ENCODE measurements around the gene BBS9.
"Not testable (repeated sequence)": the region's sequence is repeated elsewhere in the genome, so short reads cannot be mapped to it uniquely, and the experiment has no call there.

Gene BBS9

DNA sequence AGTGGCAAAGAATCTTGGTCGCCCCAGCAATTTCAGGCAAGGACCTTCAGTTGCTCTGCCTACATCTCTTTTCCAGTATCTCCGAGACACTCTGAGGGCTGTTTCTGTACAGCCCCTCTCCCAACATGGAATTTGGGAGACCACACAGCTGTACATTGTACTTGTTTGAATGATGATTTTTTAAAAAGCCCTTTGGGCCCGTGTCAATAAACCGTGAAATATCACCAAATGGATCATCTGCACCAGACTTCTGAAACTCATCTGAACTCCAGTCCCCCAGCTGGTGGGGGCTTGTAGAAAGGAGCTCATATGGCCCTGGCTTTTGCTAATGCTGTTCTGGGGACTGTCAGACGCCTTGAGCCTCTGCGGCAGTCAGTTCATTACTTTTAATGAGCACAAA is 374.9 kb downstream of the BBS9 start:
- DNase-seq, result no peak

DNA sequence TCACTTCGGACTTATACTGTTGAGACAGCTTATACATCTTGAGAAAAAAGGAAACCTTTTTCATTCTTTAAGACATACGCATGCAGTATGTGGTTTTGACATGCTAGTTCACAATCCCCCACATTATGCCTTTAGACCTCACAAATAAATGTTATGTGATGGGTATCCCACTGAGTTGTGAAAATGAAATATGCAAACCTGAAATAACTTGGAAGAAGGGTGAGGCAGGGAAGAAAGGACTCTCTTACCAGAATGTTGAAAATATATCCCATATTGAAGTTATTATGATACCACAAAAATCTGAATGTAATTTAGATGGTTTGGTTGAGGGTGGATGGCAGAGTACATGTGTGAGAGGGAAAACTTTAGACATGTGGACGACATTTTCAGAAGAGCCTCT is 379.8 kb downstream of the BBS9 start:
- no peak for DNase-seq

DNA sequence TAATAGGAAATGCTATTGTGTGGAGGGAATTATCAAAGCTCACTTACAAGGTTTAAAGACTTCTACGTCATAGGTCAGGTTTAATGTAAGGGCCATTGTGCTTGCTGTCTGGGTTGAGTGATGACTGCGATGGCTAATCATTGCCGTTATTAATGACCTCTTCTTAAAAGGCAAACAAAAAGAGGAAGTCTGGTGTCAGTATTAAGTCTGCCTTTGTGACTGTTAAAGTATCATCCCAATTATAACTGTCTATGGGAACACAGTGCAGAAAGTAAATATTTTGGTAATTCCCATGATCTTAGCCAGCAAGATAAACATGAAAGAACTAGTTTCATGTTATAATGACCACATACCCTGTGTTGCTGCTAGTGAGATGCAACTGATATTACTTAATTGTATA is 382.4 kb downstream of the BBS9 start:
- DNase-seq, result no peak

DNA sequence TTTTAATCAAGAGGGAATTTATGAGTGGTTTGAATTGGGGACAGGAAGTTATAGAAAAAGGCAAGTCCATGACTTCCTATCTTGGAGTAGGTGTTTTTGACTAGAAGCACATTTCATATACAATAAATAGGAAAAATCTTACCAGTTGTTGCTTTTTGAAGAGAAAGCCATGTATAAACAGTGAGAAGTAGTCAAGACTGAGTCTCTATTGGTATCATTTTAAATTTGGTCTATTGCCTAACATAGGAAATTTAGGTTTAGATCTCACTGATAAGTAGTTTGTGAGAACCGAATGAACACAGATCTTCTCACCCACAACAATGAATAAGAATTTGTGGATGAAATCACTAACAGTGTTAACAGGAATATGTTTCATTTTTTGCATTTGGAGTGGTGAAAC is 387.2 kb downstream of the BBS9 start:
- DNase-seq, result no peak

DNA sequence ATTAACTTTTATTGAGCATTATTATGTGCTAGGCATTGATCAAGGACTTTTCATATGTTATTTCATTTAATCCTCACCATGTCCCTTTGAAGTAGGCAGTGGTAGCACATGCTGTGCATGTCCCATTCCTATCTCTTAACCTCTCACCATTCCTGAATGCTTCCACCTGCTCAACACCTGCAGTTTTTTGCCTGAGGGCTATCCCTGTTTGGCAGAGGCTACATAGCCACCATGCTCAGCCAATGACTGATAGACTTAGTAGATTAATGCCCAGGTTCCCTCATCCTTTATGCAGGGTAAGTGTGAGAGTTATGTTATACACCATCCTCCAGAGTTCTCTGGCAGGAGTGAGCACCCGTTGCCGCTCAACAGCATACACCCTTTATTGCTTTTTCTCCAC is 387.8 kb downstream of the BBS9 start:
- no peak for DNase-seq

DNA sequence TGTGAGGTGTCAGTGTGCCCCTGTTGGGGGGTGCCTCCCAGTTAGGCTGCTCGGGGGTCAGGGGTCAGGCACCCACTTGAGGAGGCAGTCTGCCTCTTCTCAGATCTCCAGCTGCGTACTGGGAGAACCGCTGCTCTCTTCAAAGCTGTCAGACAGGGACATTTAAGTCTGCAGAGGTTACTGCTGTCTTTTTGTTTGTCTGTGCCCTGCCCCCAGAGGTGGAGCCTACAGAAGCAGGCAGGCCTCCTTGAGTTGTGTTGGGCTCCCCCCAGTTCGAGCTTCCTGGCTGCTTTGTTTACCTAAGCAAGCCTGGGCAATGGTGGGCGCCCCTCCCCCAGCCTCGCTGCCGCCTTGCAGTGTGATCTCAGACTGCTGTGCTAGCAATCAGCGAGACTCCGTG is 397.6 kb downstream of the BBS9 start:
- not testable (repeated sequence) for DNase-seq

DNA sequence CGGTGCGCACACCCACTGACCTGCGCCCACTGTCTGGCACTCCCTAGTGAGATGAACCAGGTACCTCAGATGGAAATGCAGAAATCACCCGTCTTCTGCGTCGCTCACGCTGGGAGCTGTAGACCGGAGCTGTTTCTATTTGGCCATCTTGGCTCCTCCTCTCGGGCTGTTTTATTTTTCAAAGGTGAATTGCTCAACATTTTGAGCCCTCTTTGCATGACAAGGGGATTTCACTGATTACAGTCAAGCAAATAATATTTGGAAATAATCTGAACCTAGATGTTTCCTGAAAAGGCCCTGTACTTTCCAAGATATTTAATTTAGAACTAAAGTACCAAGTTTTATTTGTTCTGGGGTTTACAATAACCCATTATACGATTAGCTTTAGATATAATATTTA is 398.2 kb downstream of the BBS9 start:
- DNase-seq, result not testable (repeated sequence)

DNA sequence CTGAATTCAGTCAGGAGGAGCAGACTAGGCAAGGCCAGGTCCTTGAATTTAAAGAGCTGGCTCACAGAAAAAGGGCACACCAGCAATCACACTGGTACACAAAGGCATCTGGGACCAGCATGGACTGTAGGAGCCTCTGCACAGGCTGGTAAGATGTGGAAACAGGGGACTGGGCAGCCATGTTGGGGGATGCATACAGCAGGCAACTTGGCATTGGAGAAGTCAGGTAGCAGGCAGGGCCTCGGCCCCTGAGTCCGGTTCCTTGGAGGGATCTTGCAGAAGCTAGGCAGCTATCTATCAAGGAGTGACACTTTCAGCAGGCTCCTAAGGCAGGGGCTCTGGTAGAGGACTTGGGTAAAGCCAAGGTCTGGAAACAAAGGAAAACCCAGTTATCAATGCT is 399.7 kb downstream of the BBS9 start:
- no peak for DNase-seq

DNA sequence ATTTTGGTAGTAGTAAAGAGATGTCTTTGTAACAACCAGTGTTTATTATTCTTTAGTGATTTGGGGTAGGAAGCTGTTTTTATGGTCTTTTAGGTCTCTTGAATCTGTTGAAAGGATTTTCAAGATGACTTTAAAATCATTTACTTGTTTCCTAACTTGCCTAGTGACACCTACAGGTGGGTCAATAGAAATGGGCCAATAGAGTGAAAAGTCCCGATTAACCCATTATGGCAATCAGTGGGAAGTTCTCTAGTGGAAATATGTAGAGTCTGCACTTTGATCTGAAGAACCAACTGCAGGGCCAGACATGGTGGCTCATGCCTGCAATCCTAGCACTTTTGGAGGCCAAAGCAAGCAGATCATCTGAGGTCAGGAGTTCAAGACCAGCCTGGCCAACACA is 401.3 kb downstream of the BBS9 start:
- DNase-seq, result no peak

DNA sequence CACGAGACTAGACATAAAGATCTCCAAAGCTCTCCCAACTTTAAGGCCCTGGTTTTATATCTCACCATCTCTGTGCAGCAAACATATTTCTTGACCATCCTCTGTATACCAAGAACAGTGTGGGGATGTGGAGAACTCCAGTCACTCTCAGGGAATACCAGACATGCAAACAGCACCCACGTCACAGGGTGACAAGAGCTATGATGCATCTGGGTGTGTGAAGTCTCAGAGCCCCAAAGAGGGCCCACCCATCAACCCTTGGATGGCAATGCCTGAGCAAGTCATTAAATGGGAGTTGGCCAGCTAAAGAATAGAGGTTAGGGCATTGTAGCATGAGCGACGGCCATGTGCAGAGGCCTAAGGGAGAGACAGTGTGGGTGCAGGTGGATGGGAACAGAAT is 402.5 kb downstream of the BBS9 start:
- DNase-seq, result no peak

DNA sequence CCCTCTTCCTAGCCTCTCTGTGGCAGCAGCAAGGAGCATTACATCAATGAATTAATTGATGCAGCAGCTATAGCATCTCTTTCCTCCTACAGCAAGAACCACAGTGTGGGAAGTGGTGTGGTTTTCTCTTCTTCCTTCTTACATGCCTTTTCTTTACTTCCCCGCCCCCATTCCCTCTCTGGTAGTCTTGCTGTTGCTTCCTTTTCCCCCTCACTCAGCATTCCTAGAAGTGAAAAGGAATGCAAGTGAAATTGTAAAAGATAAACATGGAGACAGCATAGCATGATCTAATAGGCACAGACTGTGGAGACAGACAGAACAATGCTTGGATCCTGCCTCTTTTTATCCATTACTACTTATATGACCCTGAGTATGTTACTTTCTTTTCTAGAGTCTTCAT is 405.5 kb downstream of the BBS9 start:
- no peak for DNase-seq

DNA sequence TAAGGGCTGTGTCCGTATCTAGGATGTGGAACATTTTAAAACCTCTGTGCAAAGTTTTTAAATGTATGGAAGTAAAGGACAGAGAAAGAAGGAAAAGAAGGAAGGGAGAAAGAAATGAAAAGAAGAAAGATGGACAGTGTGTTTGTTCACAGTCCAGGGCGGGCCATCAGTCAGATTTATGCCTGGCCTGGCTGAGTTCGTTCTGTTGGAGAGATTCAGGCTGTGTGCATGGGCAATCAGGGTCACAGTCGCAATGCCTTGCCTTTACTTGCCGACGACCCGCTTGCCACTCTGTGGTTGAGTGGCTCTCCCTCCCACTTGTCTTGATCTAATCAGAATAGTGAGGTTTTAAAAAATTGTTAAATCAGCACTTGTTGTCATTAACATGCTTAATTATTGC is 406.6 kb downstream of the BBS9 start:
- DNase-seq, result no peak

DNA sequence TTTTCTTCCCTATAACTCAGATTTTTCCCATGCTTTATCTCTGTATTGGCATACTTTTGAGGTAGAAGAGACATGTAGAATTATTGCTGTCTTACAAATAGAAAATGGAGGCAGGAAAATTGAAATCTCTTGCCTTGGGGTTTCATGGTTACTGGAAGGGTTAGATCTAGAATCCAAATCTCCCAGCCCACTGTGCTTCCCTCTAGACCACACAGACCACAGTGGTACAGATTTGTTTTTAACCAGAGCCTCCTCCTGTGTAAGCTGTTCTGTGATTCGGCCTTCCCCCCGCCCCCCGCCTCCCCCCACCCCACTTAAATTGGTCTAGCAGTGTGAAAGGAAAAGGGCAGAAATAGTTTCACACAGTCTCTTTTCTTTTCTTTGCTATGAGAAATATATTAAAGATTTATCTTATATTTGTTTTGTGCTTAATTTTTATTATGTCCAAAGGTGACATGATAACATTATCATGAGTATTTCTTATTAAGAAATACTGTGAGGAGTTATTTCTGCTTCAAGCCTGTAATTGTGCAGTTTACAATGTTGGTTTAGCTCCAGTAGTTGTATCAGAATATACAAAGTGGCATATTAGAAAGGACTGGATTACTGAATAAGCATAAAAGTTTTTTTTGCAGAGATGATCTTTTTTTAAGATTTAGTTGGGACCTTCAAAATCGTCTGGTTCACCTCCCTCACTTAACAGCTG is 407.2 kb downstream of the BBS9 start:
- no peak for DNase-seq

DNA sequence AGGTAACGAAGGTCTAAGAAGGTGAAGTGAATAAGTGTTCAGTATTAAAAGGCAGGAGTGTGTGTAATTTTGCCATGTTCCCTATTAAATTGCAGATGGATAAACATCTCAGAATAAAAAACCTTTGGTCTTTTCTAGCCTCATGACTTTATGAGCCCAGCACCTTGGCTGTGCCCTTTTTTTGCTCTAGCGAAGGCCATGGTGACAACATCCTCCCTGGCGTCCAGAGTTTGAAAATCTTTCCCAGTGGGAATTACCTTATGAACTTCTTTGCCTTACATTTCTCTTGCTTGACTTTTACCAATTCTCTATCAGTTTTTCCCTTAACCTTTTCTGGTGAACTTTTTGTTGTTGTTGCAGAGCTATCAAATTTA is 407.7 kb downstream of the BBS9 start:
- no peak for DNase-seq

DNA sequence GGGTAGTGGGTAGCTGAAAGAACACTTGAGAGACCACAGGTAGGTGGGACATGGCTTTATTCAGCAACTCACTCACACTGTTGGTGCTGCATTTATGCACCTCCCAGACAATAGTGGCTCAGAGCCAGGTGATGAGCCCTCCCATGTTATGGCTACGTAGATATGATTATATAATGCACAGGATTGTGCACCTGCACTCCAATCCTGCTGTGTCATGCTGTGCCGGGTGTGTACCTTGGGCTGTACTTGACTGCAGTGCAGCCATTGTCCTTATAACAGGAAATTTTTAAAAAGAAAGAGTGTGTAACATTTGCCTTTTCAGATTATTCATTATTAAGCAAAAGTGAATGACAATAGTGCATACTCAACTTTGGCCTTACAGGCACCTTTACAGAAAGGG is 409.8 kb downstream of the BBS9 start:
- no peak for DNase-seq

DNA sequence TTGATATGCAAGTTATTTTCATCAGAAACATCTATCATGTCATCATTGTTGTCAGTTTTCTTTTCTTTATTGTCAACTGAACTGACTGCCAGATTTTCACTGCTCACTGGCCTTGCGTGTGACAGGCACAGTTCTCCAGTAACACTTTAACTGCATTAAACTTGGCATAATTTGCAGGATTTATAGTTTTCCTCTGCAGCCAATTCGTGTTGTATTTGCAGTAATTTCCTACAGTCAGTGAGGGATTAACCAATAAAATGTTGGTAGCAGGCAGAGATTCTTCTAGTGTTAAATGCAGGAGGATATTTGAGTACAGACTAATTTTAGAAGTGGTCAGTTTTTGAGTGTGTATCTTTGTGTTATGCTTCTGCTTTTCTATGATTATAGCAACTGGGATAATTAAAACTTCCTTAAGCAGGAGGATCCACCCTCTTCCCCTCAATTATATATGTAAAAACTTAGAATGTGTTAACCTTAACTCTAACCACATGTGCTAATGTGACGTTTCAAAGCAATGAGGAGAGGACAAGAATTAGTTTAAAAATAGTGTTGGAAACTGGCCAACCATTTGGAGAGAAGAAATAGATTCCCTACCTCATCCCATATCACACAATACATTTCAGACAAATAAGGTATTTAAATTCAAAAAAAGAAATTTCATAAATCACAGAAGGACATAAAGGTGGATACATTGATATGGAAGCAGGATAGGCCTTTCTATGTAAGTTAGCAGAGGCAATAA is 410.5 kb downstream of the BBS9 start:
- DNase-seq, result no peak

DNA sequence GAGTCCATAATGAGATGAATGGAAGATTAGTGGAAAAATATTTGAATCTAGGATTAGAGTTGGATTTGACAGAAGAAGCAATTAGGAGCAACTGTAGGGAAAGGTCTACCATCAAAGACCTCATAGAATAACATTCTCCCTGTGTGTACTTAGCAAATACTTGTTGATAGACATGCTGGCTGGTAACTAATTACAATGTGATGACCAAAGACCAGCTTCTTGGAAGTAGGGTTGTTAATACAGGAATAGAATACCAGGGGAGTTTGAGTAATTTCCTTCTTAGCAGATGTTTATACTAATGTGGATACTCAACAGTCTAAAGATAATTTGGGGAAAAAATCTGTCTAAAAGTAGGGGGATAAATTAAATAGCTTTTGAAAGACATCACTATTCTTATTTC is 418.5 kb downstream of the BBS9 start:
- no peak for DNase-seq

DNA sequence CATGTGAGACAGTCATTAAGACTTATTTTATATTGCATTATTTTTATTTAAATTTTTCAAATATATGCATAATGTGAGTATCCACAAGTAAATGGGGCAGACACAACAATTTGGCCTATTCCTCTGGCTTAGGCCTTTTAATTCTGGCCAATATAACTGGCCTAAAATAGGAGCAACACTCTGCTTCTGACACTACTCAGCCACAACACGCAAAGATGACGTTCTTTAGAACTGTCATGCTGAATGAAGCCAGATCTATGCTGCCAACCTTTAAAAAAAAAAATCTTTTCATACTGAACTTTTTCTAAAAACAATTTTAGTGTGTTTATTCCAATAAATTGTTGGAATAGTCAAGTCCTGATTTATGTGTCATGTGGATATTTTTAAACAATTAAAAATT is 421.0 kb downstream of the BBS9 start:
- no peak for DNase-seq

DNA sequence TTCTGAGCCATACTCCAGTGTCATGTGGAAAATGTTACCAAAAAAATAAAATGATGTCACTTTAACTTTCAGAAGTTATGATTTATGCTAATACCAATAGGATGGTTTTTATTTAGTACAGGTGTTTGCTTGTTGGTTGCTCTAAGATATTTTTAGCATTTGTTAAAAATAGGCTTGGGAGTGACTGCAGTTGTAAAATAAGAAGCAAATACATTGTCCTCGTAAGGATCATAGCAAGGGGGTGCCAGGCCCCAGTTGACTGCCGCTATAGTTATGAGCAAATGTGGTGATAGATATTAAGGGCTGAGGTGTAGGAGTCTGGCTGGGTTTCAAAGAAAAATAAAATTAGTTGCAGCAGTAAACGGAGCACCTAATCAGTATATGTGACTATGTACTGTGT is 421.6 kb downstream of the BBS9 start:
- no peak for DNase-seq

DNA sequence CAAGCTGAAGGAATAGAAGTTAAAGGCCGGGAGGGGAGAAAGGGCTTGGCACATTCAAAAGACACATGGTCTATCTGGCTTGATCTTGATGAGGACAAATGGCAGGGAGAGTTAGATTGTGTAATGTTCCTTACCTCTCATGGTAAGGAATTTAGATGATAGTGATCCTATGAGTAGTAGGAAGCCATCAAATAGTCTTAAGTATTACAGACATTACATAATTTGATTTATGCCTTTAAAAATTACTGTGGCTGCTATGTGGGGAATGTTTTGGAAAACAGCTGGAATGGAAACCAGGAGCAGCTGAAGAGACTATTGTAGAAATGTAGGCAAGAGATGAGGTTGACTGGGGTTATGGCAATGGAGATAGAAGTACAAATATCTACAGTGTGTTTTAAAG is 424.7 kb downstream of the BBS9 start:
- no peak for DNase-seq

DNA sequence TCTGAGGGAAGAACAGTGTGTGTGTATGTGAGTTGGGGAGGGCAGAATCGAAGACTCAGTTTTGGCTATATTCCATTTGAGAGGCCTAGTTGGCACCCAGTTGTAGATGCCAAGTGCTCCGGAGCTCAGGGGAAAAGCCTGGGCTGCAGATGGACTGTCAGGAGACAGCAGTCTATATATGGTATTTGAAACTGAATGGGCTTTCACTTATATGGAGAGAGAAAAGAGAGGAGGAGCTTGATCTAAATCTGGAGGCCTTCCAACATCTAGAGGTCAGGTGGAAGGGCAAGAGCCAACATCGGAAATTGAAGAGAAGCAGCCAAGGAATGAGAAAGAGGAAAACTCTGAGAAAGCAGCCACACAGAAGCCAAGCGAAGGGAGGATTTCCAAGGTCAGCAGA is 425.2 kb downstream of the BBS9 start:
- no peak for DNase-seq

DNA sequence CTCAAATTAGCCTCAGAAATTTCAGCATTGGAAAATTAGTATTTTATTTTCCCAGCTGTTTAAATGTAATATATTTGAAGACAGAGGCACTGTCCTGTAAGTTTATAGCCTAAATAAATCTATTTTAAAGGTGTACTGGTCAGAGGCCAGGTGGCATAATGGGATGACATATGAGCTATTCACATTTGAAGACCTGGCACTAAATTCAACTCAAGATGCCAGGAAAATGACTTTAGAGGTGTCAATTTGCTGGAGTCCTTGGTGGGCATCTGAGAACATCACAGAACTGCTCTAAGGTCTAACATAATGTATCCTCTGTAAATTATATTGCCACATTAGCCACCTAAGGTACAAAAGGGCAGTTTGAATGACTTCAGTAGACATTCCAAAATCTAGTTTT is 427.1 kb downstream of the BBS9 start:
- no peak for DNase-seq

DNA sequence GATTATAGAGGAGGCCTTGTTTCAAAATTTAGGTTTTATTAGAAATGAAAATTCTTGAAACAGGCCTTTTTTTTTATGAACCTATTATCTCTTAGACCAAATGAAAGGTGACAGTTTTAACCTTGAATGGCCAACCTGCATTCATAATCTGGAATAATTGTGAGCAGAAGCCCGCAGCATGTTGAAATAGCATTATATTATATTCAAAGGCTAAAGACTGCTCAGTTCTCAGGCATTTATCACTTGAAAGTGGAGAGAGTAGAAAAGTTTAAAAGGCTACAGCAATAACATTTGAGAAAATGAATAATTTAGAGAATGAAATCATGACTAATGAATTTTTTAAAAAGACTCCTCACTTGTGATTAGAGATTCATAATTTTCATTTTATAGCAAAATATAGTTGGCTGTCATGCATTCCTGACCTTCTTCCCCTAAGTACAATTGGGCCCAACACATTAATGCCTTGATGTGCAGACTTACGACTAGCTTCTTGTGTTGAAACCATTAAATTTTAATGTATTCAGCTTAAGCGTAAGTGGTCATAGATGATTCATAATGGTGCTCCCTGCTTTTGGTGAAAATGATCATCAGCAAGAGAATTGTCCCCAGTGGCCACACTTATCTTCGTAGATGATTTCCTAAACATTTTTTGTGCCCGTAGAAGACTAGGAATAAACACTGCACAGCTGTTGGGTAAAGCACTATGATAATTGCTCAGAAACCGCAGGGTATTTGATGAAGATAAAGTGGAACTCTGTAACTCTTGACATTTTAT is 429.4 kb downstream of the BBS9 start:
- DNase-seq, result no peak

DNA sequence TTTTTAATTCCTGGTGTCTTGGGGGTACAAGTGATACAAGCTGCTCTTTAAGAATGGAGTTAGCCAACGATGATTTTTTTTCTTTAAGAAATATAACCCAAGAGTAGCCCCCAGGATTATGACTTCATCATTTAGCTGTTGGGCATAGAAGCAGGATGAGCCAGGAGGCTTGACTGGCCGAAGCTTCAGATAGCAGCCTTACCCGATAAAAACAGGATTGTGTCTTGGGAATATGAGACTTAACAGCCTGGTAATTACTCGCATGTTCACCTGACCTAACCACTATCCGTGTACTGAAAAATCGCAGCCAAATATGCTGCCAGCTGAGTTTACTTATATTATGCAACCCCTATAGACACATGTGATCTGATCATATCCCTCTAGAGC is 430.0 kb downstream of the BBS9 start:
- DNase-seq, result no peak
